Measurements from ENCODE around the gene CAPZB.

The CAPZB gene

DNA sequence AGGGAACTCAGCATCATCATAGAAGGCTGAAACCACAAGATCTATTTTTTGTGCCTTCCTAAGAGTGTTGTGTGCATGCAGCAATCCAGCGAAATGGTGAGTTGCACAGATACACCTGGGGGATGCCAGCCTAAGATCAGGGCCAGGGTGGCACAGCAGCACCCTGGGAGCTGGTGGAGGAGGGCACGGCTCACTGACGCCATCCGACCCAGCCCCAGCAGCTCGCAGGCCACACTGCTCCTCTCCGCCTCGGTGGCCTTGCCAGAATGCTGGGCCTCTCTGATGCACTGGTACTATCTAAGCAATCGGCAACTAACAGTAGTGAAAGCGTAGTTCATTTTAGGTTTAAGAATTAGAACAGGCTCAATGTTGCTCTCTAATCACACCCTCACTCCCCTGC lies 37.8 kb downstream of the CAPZB start:
- DNase-seq = no peak

DNA sequence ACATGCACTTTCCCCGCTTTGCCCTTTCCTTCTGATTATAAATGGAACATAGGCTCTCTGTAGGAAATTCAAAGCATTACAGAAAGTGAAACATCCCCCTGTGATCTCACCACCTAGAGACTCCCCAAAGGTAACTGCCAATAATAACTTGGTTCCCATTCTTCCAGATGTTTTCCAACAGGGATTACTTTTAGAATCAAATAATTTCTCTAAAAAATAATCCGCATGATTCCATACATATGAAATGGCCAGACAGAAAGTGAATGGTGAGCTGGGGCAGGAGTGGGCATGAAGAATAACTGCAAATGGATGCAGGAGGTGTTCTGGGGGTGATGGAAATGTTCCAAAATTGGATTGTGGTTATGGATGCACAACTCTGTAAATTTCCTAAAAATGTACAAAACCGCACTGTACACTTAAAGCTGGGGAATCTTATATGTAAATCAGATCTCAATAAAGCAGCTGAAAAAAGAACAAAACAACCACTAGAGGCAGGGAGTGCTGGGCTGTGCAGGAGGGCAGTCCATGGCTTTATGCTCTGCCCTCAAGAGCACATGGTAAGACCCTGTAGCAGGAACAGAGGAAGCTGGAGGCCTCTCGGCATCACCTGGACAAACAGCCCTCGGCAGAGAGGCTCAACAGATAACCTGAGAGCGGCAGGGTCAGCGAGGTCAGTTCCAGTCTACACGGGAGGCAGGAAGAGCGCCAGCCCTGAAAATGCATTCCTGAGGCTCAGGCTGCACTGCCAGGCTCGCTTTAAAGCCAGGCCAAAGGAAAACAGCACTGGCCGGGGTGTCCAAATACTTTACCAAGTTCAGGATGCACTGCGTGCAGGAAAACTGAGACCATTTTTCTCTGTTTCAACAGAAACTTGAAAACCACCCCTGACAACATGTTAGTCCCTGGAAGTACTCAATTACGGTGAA lies 39.7 kb downstream of the CAPZB start:
- DNase-seq = no peak

DNA sequence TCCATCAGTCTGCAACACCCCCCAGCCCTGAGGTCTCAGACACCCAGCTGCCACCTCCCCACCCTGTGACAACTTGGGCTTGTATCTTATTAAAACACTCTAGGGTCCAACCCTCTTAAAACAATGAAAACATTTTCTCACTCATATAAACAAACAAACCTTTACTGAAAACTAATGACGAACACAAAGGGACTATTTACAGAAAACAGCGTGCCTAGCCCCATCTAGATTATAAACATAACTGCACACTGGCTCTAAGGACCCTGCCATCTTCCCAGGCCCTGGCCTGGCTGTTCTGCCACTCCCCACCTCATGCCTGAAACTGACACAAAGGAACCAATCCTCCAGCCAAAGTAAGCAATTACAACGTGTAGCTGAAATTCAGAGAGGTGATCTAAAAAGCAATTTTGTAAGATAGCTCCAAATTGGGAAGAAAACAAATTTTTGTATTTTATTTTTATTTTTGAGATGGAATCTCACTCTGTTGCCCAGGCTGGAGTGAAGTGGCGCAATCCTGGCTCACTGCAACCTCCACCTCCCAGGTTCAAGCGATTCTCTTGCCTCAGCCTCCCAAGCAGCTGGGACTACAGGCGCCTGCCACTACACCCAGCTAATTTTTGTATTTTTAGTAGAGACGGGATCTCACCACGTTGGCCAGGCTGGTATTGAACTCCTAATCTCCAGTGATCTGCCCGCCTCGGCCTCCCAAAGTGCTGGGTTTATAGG lies 40.9 kb downstream of the CAPZB start:
- DNase-seq = no peak

DNA sequence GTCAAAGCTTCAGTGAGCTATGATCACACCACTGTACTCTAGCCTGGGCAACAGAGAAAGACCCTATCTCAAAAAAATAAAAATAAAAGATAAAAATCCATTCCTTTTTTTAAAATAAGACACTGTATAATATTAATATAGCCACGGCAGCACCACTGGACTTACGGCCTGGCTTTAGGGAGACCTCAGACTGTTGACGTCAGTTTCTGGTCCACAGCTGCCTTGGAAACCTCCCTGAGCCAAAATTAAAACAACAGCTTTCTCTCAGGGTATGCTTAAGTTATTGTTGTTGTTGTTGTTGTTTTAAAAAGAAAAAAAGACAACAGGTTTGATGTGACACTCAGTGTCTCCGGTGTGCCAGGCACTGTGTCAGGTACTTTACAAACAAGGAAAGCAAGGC lies 42.0 kb downstream of the CAPZB start:
- no peak for DNase-seq

DNA sequence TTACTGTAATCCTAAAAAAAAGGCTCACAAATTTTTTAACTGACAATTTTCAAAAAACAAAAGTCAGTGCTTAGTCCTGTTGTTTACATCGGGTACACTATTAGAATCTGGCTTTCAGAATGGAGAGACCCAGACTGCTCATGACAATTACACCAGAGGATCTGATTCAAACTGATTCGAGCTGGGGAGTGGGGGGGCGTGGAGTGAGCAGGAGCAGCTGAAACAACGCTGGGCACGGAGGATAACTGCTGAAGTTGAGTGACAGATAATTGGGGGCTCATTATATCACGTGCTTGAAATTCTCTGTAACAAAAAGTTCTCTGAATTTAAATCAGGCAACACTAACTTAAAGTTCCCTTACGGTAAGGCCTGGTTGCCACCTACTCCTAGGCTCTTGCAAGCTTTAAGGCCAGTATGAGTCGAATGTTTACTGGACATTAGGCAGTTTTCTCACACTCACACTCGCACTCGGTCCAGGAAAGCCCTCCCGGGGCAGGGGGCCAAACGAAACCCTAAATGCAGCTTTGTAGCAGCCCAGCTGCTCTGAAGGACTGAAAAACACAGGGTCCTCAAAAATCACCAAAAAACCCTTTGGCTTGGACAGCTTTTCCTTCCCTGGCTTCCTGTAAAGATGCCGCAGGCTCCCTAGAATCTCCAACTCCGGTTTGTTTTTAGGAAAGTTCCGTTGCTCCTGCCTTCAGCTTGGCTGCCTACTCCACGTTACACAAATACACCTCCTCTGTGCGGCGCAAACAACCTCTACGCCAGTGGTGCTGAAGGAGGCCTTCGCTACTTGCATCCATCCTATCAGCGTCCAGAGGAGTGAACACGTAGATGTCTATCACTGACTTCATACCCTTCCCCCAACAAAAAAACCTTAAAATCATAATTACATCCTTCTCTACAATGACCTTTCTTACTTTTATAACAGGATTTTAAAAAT lies 42.9 kb downstream of the CAPZB start:
- no peak for DNase-seq

DNA sequence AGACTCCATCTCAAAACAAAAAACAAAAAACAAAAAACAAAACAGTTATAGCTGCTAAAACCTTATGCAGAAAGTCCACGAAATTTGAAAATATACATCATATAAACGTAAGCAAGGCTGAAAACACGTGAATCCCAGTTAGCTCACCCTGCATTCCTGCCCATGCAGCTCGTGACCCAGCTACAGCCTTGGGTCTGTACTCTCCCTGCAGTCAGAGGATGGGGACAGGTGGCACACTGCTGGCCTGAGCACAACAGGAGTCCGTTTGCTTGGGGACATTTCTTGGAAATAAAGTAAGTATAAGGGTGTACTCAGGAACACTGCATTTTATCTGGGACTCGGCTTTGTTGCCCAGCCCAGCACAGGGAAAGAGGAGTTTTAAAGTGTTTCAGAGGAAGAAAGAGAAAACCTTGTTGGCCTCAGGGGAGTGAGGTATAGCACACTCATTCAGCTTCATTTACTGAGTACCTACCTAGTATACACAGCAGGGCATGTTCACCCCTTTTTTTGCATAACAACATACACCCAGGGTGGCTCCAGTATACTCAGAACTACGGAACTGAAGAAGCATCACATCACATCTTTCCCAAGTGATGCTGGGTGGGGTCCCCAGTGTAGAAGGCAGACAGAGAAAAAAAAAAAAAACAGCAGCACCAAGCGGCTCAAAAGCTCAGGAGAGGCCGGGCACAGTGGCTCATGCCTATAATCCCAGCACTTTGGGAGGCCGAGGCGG lies 44.1 kb downstream of the CAPZB start:
- DNase-seq = no peak

DNA sequence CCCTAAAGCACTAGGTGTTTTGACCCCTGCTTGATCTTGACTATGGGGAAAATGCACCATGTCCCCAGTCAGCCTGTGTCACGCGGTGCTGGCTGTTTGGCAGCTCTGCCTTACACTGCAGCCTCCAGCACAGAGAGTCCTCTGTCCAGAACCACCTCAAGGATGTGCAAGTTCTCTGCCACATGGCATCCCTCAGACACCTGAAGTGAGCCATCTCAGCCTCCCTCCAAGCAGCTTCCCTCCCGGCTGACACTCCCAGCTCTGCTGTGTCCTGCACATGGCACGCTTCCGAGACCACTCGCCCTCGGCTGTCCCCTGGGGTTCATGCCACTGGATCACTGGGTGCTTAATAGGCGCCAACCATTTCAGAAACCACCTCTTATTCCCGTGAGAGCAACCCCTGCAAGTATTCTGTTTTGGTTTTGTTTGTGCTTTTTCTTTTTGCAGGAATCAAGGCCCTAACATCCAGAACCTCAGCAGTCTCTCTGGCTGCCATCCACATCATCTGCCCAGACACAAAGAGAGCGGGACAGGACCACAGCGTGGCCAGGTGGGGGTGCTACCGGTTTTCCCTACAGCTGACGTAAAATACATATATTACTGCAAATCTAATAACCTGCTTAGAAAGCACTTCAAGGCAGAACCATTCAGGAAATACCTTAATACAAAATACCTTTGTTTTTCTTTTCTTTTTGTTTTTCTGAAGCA lies 45.7 kb downstream of the CAPZB start:
- DNase-seq = peak; percentile 23

DNA sequence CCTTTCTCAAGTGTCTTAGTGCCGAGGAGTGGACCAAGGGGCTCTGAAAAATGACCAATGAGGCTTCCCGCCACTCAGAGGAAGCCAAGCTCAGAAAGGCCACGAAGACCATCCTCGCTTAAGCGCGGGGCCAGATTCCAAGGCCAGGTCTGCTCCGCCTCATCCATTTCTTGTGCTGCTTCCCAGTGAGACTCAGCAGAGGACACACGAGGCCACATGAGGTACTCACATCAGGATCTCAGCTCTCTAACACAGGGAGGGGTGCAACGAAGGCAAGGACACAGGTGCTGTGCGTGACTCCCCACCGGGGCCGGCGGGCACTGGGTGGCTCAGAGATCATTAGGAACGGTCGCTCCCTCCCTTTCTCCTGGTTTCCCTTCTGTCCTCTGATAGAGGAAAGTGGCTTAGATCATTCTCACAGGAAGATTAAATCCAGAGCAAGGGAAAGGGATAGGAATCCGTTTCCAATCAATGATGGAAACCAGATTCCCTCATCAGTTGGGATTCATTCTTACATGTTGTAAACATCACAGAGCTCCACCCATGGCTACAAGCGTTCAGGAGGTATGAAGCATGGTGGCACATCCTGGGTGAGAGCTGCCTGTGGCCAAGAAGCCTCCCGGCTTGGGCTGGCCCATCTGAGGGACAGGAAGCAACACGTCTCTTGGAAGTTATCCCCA lies 46.7 kb downstream of the CAPZB start:
- DNase-seq = no peak

DNA sequence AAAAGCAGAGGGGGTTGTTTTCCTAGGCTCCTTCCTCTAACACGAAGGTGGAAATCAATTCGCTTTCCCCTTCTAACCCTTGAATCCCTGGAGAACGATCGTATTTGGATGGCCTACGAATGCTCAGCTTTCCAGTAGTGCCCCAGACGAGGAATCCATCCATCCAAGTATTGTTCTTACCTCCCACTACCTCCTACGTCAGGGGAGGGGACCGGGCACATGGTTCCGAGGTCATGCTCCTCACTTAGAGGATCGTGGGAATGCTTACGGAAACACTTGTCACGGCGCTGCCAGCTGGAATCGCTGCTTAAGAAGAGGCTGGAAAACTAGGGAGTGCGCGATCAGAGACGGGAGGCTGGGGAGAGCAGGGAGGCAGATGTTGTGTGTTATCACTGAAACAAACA lies 47.4 kb downstream of the CAPZB start:
- no peak for DNase-seq

DNA sequence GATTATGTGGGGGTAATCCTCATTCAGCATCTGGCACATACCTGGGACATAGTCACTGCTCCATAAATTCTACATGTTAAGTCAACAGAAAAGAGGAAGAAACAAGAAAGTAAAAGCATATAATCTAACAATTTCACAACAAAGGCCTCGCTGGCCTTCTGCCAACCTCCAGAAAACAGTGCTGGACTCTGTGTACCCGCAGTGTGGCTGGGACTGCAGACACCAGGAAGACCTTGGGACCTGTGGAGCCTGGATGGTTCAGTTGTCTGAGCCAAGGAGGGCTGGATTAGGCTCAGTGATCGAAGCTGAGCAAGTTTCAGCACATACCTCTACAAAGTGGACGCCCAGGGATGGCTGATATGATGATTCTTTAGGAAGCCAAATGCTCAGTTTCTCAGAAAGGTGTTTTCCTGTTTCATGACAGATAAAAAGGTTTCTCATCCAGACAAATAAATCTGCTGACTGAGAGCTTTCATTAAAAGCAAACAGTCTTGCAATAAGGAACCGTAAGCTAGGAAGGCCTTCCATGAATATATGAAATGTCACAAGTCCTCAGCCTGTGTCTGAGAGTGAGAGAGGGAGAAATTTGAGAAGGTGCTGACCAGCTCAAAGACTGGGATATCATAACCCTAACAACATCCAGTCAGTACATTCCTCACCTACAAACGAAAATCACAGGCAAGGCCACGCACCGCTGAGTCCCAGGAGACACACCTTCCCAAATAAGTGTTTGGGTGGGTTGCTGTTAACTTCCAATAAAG lies 48.4 kb downstream of the CAPZB start:
- DNase-seq = no peak

DNA sequence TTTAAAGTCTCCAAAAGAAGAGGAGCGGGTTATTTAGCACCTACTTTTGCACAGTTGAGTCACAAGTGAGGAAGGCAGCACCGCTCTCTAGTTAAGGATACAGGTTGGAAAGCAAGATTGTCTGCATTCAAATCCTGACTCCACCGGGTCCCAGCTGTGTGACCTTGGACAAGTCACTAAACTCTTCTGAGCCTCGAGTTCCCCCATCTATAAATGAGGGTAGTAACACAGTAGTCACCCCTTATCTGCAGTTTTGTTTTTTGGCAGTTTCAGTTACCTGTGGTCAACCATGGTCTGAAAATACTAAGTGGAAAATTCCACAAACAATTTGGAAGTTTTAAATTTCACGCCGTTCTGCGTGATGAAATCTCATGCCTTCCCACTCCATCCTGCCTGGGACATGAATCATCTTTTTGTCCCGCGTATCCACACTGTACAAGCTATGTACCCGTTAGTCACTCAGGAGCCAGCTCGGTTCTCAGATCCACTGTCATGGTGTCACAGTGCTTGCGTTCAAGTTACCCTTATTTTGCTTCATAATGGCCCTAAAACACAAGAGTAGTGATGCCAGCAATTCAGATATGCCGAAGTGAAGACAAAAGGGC lies 49.4 kb downstream of the CAPZB start:
- DNase-seq = peak; percentile 51

DNA sequence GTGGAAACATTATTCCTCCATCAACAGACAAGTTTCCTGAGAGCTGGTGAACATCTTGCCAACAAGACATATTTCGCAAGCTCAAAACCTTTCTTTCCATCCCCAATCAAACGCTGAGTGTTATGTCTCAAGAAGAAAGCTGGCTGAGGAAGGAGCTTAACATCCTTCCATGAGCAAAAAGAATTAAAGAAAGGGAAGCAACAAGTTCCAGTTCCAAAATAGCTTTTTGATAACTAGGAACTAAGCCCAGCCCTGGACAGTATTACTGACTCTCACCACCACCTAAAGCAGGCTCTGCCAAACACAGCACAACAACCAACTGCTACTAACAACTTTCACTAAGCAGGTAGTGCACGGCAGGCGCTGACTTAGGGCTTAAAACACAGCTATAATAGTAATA lies 50.2 kb downstream of the CAPZB start:
- DNase-seq = no peak

DNA sequence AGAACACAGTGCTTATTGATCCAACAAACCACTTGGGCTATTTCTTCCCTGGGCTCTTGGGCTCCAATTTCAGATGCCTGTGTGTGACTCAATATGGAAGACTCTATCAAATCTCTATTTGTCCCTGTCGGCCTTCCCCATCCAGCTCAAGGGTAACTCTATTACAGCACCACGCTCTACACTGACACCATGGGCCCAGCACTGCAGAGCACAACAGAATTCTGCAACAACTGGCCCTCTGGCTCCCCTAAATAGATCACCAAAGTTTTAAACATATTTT lies 51.7 kb downstream of the CAPZB start:
- no peak for DNase-seq

DNA sequence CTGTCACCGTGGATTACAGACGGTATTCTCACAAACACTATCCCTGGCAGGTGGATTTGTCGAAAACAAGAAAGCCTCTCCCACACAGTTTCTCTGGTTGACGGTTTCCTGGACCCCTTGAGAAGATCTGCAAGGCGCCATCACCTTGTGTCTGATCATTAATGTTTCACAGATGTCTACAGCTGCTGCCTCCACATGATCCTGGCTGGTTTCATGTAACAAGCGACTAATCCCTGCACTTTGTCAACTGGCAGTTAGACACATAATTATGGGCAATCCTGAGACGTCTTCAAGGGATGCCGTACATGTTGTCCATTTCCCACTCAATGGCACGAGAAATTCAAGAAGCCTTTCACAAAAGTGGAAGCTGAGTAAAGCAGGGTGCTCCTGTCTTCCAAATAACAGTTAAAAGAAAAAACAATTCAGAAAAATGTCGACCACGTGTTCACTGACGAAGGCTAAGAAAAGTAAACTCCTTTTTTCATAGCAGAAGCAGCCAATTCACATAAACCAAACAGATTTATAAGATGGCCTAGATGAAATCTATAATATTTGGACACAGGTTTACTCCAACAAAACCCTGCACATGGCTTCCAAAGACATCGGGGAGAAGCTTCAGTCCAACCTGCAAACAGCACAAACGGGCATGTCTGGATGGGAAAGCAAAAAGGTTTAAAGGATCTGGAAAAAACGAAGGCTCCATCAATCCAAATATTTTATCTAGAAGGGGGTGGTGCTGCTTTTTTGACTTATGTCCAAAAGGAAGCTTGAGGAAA lies 52.2 kb downstream of the CAPZB start:
- peak; percentile 24 for DNase-seq

DNA sequence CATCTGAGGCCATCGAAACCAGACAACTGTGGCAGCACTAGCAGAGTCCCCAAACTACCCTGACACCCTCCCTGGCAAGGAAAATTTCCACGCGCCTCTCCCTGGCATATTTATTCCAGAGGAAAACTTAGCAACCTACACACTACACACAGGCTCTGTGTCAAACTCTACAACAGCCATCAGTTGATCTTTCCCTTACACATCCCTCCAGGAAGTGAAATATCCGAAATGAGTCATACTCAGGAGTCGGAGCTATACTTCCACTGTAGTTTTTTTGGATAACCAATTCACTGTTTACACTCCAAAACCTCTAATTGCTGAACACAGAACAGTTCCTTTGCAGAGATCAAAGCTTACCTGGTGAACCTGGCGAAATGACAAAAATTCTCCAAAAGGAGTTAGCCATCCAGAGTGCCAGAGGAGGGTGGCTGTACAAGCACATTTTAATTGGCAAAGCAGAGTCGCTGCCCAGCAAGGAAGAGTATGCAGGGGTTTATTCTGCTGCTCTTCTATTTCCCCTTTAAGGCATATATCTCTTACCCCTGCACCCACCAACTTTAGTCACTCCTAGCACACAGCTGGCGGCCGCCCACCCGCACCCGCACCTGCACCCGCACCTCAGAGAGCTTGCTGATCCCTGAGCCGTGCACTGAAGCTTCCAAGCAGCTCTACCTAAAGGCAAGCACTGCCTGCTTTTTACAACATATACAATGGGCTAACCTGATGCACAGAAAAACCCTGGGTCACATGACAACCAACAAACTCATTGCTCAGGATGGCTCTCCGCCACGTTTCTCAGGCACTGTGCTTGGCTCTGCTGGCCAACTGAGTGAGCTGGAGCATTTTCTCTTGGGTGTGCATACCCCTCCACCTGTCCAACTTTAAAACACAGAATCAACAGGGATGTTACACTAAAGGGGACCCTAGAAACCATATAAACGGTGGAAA lies 54.9 kb downstream of the CAPZB start:
- DNase-seq = no peak

DNA sequence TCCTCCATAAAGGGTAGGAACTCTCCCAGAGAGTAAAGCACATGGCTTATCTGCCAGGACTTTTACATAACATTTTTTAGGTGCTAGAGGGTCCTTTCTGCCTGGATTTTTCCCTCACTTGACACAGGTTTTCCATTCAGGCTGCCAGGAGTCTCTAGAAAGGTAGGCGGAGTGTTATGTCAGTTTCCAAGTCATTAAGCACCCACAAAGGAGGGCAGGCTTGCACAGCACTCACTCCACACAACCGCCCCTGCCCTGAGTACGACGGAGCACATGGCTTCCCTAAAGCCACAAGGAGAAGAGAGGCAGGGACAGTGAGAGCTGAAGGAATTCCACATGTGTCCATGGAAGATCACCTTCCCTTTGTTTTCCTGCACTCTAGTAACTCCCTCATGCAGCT lies 55.7 kb downstream of the CAPZB start:
- no peak for DNase-seq

DNA sequence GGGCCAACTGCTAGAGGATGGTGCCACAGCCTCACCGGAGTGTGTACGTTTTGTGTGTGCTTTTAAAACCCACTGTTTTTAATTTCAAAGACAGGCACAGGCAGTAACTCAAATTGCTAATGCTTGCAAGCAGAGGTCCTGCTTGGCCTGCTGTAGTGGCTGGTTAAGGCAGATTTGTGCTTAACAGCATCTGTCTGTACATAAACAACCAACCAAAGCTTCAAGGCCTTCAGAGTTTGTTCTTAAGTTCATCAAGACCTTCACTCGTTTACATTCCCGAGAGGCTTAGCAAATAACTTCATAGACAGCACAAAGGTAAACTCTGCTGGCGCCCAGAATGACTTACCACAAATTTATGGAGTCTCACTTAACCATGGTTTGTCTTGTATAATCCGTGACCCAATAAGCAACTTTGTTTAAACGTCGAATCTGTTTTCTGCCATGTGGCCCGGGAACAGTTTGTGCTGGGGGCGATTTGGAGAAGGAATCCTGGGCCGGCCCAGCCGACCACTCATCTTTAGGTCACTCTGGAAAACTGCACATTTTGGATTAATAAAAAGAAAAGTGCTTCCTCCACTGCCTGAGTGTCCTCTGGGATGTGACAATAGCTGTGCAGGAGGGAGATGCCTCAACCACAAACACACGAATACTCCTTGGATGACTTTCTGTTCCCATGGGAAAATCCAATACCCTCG lies 58.1 kb downstream of the CAPZB start:
- DNase-seq = no peak

Data from activated naive CD4-positive, alpha-beta T cell treated with Interleukin-2 at 50 U/mL for 16 hours (primary cell).